NB4 (cell line): Measurements from ENCODE around the gene PLA2G6.

Experiments used
- CTCF ChIP-seq: IDR thresholded peaks from one replicate; pipeline ENCODE4 v1.5.1; 2012; ENCODE audit warnings: low read depth, low read length
- MAX ChIP-seq: IDR thresholded peaks from 2 replicates; pipeline ENCODE4 v1.6.1; 2011; ENCODE audit warnings: low read depth, low read length
- POLR2A ChIP-seq: IDR thresholded peaks from 2 replicates; pipeline ENCODE4 v1.6.1; 2011; ENCODE audit warnings: mild to moderate bottlenecking; ENCODE audit not compliant: insufficient read length; ENCODE audit errors: extremely low read depth

GRCh38 chr22:38163844-38164550 is 17.6 kb downstream of the PLA2G6 start:
- TF ChIP-seq CTCF, result no peak
- TF ChIP-seq MAX, result no peak
- no peak for TF ChIP-seq POLR2A
